ENCODE data around the gene FBN1. TPM values are rescaled to one million over a fixed set of nuclear protein-coding genes. Genes with fewer than 3 reads are reported as not detected.

FBN1 gene
- total RNA-seq, 1 experiment from 2014 or later, result 6.7 TPM

GRCh38 chr15:48619446-48619845, 26.1 kb downstream of the FBN1 start:
- no peak for TF ChIP-seq EZH2phosphoT487 (IDR thresholded peaks at IDR 0.05; ENCODE audit: borderline replicate concordance, low read length)
- TF ChIP-seq CTCF (conservative IDR thresholded peaks at IDR 0.05; ENCODE audit: low read depth, low read length), result no peak
- no peak for TF ChIP-seq EZH2 (IDR thresholded peaks at IDR 0.05; ENCODE audit: low read length, unreplicated experiment)
- H3F3A ChIP-seq (ENCODE audit: low read length, unreplicated experiment), result no peaks in the 10 kb centered on the region
- H3K36me3 ChIP-seq (ENCODE audit: low read depth, low read length), result no peaks in the 10 kb centered on the region
- ChIA-PET POLR2A (ENCODE audit: unreplicated experiment) (no interaction called here), CTCF (no interaction called here)
- ATAC-seq (no peak), DNase-seq (no peak)
- no peaks in the 10 kb centered on the region for H3K27me3 ChIP-seq (ENCODE audit: low read length)
- H3K4me2 ChIP-seq (ENCODE audit: low read length), result no peak overlapping the region
- H3K9ac ChIP-seq (ENCODE audit: low read length), result no peak overlapping the region
- no peaks in the 10 kb centered on the region for H4K20me1 ChIP-seq (ENCODE audit: low read length)
- H3K79me2 ChIP-seq (ENCODE audit: low read length), result no peaks in the 10 kb centered on the region
- no peak overlapping the region for H3K4me3 ChIP-seq (ENCODE audit: low read length)
- H3K9me2 ChIP-seq (replicated peaks; ENCODE audit: low read length), result no peaks in the 10 kb centered on the region
- intact Hi-C loops (cut with micrococcal nuclease), result no loop called here
- H3K4me1 ChIP-seq (ENCODE audit: insufficient read depth, low read length), result no peaks in the 10 kb centered on the region
- H3K27ac ChIP-seq (ENCODE audit: low read length), result no peak overlapping the region
- no TSS peak for BruUV-seq (replicated peaks)
- no peaks in the 10 kb centered on the region for H3K9me3 ChIP-seq (ENCODE audit: low read length)
- no peak overlapping the region for H2AFZ ChIP-seq (ENCODE audit: low read length)

- CTCF ChIA-PET, result no interaction called here
- Histone ChIP-seq H3K27ac (ENCODE audit: low read length) (no peak overlapping the region), H3K9me3 (ENCODE audit: low read length) (no peaks in the 10 kb centered on the region), H3K9ac (ENCODE audit: low read length) (no peak overlapping the region), H3F3A (ENCODE audit: low read length, unreplicated experiment) (no peaks in the 10 kb centered on the region), H2AFZ (ENCODE audit: low read length) (no peak overlapping the region), H3K4me3 (ENCODE audit: low read length) (no peak overlapping the region), H3K79me2 (ENCODE audit: low read length) (no peaks in the 10 kb centered on the region), H4K20me1 (ENCODE audit: low read length) (no peaks in the 10 kb centered on the region), H3K36me3 (ENCODE audit: low read depth, low read length) (no peaks in the 10 kb centered on the region), H3K27me3 (ENCODE audit: low read length) (no peaks in the 10 kb centered on the region), H3K9me2 (replicated peaks; ENCODE audit: low read length) (no peaks in the 10 kb centered on the region), H3K4me2 (ENCODE audit: low read length) (no peak overlapping the region), H3K4me1 (ENCODE audit: insufficient read depth, low read length) (no peaks in the 10 kb centered on the region)
- POLR2A ChIA-PET (ENCODE audit: unreplicated experiment), result interaction anchor here (0.5 kb wide), 1 partner anchor 182 kb away, joined by 4 read pairs; no protein-coding TSS in a partner anchor
- intact Hi-C loops (cut with micrococcal nuclease), result no loop called here
- no peak for ATAC-seq
- TF ChIP-seq EZH2 (IDR thresholded peaks at IDR 0.05; ENCODE audit: low read length, unreplicated experiment) (no peak), CTCF (conservative IDR thresholded peaks at IDR 0.05; ENCODE audit: low read depth, low read length) (no peak), EZH2phosphoT487 (IDR thresholded peaks at IDR 0.05; ENCODE audit: borderline replicate concordance, low read length) (no peak)
- no peak for DNase-seq
- no TSS peak for BruUV-seq (replicated peaks)
Measured at GRCh38 chr15:48617619-48618018, 27.9 kb downstream of the FBN1 start.

DNA sequence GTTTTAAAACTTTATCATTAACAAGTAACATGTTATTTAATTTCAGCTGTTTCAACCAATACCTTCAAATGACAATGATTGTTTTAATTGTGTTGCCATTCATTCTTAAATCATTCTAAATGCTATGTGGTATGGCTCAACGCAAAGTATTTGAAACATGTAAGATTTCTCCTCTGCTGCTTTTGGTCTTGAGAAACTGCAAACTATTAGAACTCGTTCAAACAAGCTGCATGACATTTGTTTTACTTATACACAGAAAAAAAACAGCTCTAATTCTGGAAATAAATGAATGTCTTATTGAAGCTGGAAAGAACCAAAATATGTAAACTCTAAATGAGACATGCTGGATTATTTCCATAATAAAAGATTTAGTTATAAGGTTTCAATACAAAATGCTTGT, 29.3 kb downstream of the FBN1 start:
- no peak overlapping the region for H3K4me2 ChIP-seq (ENCODE audit: low read length)
- ChIA-PET CTCF (no interaction called here), POLR2A (ENCODE audit: unreplicated experiment) (no interaction called here)
- intact Hi-C loops (cut with micrococcal nuclease), result no loop called here
- H3K9me2 ChIP-seq (replicated peaks; ENCODE audit: low read length), result no peaks in the 10 kb centered on the region
- no peaks in the 10 kb centered on the region for H3K4me1 ChIP-seq (ENCODE audit: insufficient read depth, low read length)
- DNase-seq (no peak), ATAC-seq (no peak)
- H3K4me3 ChIP-seq (ENCODE audit: low read length), result no peak overlapping the region
- no peaks in the 10 kb centered on the region for H4K20me1 ChIP-seq (ENCODE audit: low read length)
- H2AFZ ChIP-seq (ENCODE audit: low read length), result no peak overlapping the region
- H3K79me2 ChIP-seq (ENCODE audit: low read length), result no peaks in the 10 kb centered on the region
- TF ChIP-seq EZH2phosphoT487 (IDR thresholded peaks at IDR 0.05; ENCODE audit: borderline replicate concordance, low read length) (no peak), CTCF (conservative IDR thresholded peaks at IDR 0.05; ENCODE audit: low read depth, low read length) (no peak), EZH2 (IDR thresholded peaks at IDR 0.05; ENCODE audit: low read length, unreplicated experiment) (no peak)
- H3F3A ChIP-seq (ENCODE audit: low read length, unreplicated experiment), result no peaks in the 10 kb centered on the region
- no peaks in the 10 kb centered on the region for H3K36me3 ChIP-seq (ENCODE audit: low read depth, low read length)
- no peak overlapping the region for H3K27ac ChIP-seq (ENCODE audit: low read length)
- no peak overlapping the region for H3K9ac ChIP-seq (ENCODE audit: low read length)
- H3K27me3 ChIP-seq (ENCODE audit: low read length), result no peaks in the 10 kb centered on the region
- H3K9me3 ChIP-seq (ENCODE audit: low read length), result no peaks in the 10 kb centered on the region
- BruUV-seq (replicated peaks), result no TSS peak
